Karpas-422 (cell line): ENCODE data around the gene NRG3. TPM values are rescaled to one million over a fixed set of nuclear protein-coding genes. Genes with fewer than 3 reads are reported as not detected.

Experiments
- DNase-seq: peaks from one replicate; pipeline ENCODE4 v3.0.0-alpha.2; 2015
- H2AFZ ChIP-seq: fragments of 200-600 bp; sonication (generic); 2 replicates; pipeline ENCODE4 v1.6.1; 2014; ENCODE audit warnings: antibody characterized with exemption, low read length, mixed read lengths
- H3K27ac ChIP-seq: fragments of 200-600 bp; sonication (generic); 2 replicates; pipeline ENCODE4 v1.5.1; 2014; ENCODE audit warnings: mild to moderate bottlenecking, low read length, moderate library complexity
- H3K27me3 ChIP-seq: fragments of 200-600 bp; sonication (generic); 2 replicates; pipeline ENCODE4 v1.6.1; 2014; ENCODE audit warnings: low read length, mixed read lengths
- H3K36me3 ChIP-seq: fragments of 200-600 bp; sonication (generic); 2 replicates; pipeline ENCODE4 v1.6.1; 2014; ENCODE audit warnings: low read length, mixed read lengths; ENCODE audit not compliant: insufficient read depth
- H3K4me1 ChIP-seq: fragments of 200-600 bp; sonication (generic); 2 replicates; pipeline ENCODE4 v1.6.1; 2014; ENCODE audit warnings: mild to moderate bottlenecking, low read length, mixed read lengths
- H3K4me2 ChIP-seq: fragments of 200-600 bp; sonication (generic); 2 replicates; pipeline ENCODE4 v1.6.1; 2014; ENCODE audit warnings: low read length, low read depth, mild to moderate bottlenecking; ENCODE audit not compliant: poor library complexity, severe bottlenecking
- H3K4me3 ChIP-seq: fragments of 200-600 bp; sonication (generic); 2 replicates; pipeline ENCODE4 v1.5.1; 2014; ENCODE audit warnings: mild to moderate bottlenecking, antibody characterized with exemption, low read length, mixed read lengths
- H3K79me2 ChIP-seq: fragments of 200-600 bp; sonication (generic); 2 replicates; pipeline ENCODE4 v1.6.1; 2014; ENCODE audit warnings: mild to moderate bottlenecking, low read length, mixed read lengths
- H3K9ac ChIP-seq: fragments of 200-600 bp; sonication (generic); 2 replicates; pipeline ENCODE4 v1.6.0; 2014; ENCODE audit warnings: low read length
- H3K9me2 ChIP-seq: fragments of 200-600 bp; sonication (generic), shearing (Covaris generic); replicated peaks from 2 replicates; pipeline ENCODE4 v1.6.0; 2014; ENCODE audit warnings: mild to moderate bottlenecking, low read length, moderate library complexity; ENCODE audit not compliant: insufficient read depth
- H3K9me3 ChIP-seq: fragments of 300-700, 200-600 bp; sonication (generic); 2 replicates; pipeline ENCODE4 v1.6.1; 2014; ENCODE audit warnings: low read length, mixed read lengths
- H4K20me1 ChIP-seq: fragments of 200-600 bp; sonication (generic); 2 replicates; pipeline ENCODE4 v1.6.1; 2014; ENCODE audit warnings: mild to moderate bottlenecking, antibody characterized with exemption, low read length, low read depth; ENCODE audit not compliant: insufficient read depth
- total RNA-seq: library from RNA; depleted of rRNA; stranded (reverse); fragments of >200 nt; shearing (Covaris generic); gene quantifications from 2 replicates; pipeline ENCODE4 v1.2.3, GENCODE V29; 2014; ENCODE audit warnings: low replicate concordance

NRG3 gene
- total RNA-seq, 1 experiment from 2014 or later, result not detected

DNA sequence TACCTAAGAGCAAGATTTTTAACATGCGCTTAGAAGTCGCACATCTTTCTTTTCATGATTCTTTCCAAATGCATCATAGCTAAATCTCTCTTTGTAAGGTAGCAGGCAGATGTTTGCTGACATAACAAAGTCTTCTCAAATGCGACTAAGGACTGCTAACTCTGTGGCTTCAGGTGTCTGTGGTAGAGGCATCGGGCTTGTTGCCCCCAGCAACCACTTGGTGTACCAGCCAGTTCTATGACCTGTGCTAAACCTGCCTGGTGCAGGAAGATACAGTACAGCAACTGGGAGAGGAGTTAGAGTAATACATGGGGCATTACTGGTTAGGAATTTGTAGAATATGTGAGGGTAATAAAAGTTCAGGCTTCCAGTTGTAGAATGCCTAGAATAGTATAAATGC, 654.1 kb downstream of the NRG3 start:
- Histone ChIP-seq H3K36me3 (no peaks in the 10 kb centered on the region), H3K9ac (no peak overlapping the region), H3K9me3 (no peaks in the 10 kb centered on the region), H3K27ac (no peak overlapping the region), H3K27me3 (no peaks in the 10 kb centered on the region), H3K4me1 (no peaks in the 10 kb centered on the region), H4K20me1 (no peaks in the 10 kb centered on the region), H3K4me2 (no peak overlapping the region), H3K4me3 (no peak overlapping the region), H3K79me2 (no peaks in the 10 kb centered on the region), H2AFZ (no peak overlapping the region), H3K9me2 (no peaks in the 10 kb centered on the region)
- no peak for DNase-seq

- Histone ChIP-seq H3K27ac (no peak overlapping the region), H3K9me2 (no peaks in the 10 kb centered on the region), H3K9ac (no peak overlapping the region), H3K4me2 (no peak overlapping the region), H3K36me3 (no peaks in the 10 kb centered on the region), H3K9me3 (no peaks in the 10 kb centered on the region), H3K4me3 (no peak overlapping the region), H4K20me1 (no peaks in the 10 kb centered on the region), H3K27me3 (no peaks in the 10 kb centered on the region), H3K4me1 (no peaks in the 10 kb centered on the region), H3K79me2 (no peaks in the 10 kb centered on the region), H2AFZ (no peak overlapping the region)
- no peak for DNase-seq
Measured at GRCh38 chr10:82535457-82535856, 660.5 kb downstream of the NRG3 start.

- DNase-seq, result no peak
- H3K79me2 ChIP-seq, result no peaks in the 10 kb centered on the region
- H3K36me3 ChIP-seq, result no peaks in the 10 kb centered on the region
- no peak overlapping the region for H2AFZ ChIP-seq
- no peak overlapping the region for H3K4me2 ChIP-seq
- H3K27me3 ChIP-seq, result no peaks in the 10 kb centered on the region
- no peak overlapping the region for H3K27ac ChIP-seq
- no peak overlapping the region for H3K9ac ChIP-seq
- no peaks in the 10 kb centered on the region for H3K4me1 ChIP-seq
- H3K4me3 ChIP-seq, result no peak overlapping the region
- no peaks in the 10 kb centered on the region for H4K20me1 ChIP-seq
- H3K9me3 ChIP-seq, result no peaks in the 10 kb centered on the region
- no peaks in the 10 kb centered on the region for H3K9me2 ChIP-seq
Measured at GRCh38 chr10:82536668-82537067, 661.7 kb downstream of the NRG3 start.

DNA sequence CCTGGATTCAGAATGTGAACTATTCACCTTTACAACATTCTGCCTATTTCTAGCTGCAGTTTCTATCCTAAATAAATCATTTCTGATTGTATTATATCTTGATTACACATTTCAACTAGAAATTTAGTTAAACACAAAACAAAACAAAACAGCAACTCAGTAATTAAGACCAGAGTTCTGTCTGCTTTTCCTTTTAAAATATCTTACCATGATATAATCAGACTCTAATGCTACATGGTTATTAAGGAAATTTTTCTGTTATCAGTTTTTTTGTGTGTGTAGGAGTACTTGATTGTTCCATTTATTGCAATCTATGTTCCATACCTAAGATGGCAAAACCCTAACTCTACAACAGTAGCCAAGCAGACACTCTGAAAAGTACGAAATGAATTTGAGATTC, 663.3 kb downstream of the NRG3 start:
- Histone ChIP-seq H3K27ac (no peak overlapping the region), H3K4me3 (no peak overlapping the region), H3K27me3 (no peaks in the 10 kb centered on the region), H4K20me1 (no peaks in the 10 kb centered on the region), H2AFZ (no peak overlapping the region), H3K4me2 (no peak overlapping the region), H3K9ac (no peak overlapping the region), H3K9me3 (no peaks in the 10 kb centered on the region), H3K9me2 (no peaks in the 10 kb centered on the region), H3K79me2 (no peaks in the 10 kb centered on the region), H3K4me1 (no peaks in the 10 kb centered on the region), H3K36me3 (no peaks in the 10 kb centered on the region)
- no peak for DNase-seq

- Histone ChIP-seq H3K36me3 (no peaks in the 10 kb centered on the region), H3K4me2 (no peak overlapping the region), H3K4me3 (no peak overlapping the region), H2AFZ (no peak overlapping the region), H3K9ac (no peak overlapping the region), H3K79me2 (no peaks in the 10 kb centered on the region), H3K27ac (no peak overlapping the region), H3K9me3 (no peaks in the 10 kb centered on the region), H4K20me1 (no peaks in the 10 kb centered on the region), H3K9me2 (no peaks in the 10 kb centered on the region), H3K27me3 (no peaks in the 10 kb centered on the region), H3K4me1 (no peaks in the 10 kb centered on the region)
- DNase-seq, result no peak
Measured at GRCh38 chr10:82543631-82544030, 668.6 kb downstream of the NRG3 start.

GRCh38 chr10:82544377-82544776, 669.4 kb downstream of the NRG3 start:
- Histone ChIP-seq H3K9ac (no peak overlapping the region), H3K27ac (no peak overlapping the region)
- no peak for DNase-seq

DNA sequence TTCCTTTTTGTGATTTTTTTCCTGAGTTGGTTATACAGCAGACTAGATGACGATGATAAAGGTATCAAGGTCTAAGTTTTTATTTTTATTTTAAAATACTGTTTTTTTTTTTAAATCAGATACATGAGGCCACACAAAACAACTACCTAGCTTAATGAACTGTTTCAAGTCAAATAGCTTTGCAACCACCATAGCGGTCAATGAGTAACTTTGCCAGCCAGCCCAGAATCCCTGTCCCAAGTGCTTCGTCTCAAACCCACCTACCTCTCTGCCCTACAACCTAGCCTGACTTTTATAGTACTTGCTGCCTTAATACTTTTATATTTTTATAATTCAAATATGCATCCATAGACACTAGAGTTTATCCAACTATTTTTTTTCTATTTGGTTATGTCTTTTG, 676.5 kb downstream of the NRG3 start:
- Histone ChIP-seq H3K4me3 (no peak overlapping the region), H3K27me3 (no peaks in the 10 kb centered on the region), H2AFZ (no peak overlapping the region), H3K9me2 (no peaks in the 10 kb centered on the region), H3K36me3 (no peaks in the 10 kb centered on the region), H3K4me2 (no peak overlapping the region), H3K9ac (no peak overlapping the region), H3K27ac (no peak overlapping the region), H3K79me2 (no peaks in the 10 kb centered on the region), H3K9me3 (no peaks in the 10 kb centered on the region), H4K20me1 (no peaks in the 10 kb centered on the region), H3K4me1 (no peaks in the 10 kb centered on the region)
- no peak for DNase-seq

More at GRCh38 chr10:82544377-82544776, 669.4 kb downstream of the NRG3 start:
- Histone ChIP-seq H3K9me3 (no peaks in the 10 kb centered on the region), H3K4me1 (no peaks in the 10 kb centered on the region), H3K9me2 (no peaks in the 10 kb centered on the region), H3K4me2 (no peak overlapping the region), H3K4me3 (no peak overlapping the region), H3K79me2 (no peaks in the 10 kb centered on the region), H4K20me1 (no peaks in the 10 kb centered on the region), H3K27me3 (no peaks in the 10 kb centered on the region), H2AFZ (no peak overlapping the region), H3K36me3 (no peaks in the 10 kb centered on the region)

GRCh38 chr10:82552267-82552666, 677.3 kb downstream of the NRG3 start:
- Histone ChIP-seq H3K9ac (no peak overlapping the region), H3K79me2 (no peaks in the 10 kb centered on the region), H3K36me3 (no peaks in the 10 kb centered on the region), H2AFZ (no peak overlapping the region), H3K27ac (no peak overlapping the region), H4K20me1 (no peaks in the 10 kb centered on the region), H3K4me1 (no peaks in the 10 kb centered on the region), H3K4me3 (no peak overlapping the region), H3K27me3 (no peaks in the 10 kb centered on the region), H3K4me2 (no peak overlapping the region), H3K9me2 (no peaks in the 10 kb centered on the region), H3K9me3 (no peaks in the 10 kb centered on the region)
- DNase-seq, result no peak

DNA sequence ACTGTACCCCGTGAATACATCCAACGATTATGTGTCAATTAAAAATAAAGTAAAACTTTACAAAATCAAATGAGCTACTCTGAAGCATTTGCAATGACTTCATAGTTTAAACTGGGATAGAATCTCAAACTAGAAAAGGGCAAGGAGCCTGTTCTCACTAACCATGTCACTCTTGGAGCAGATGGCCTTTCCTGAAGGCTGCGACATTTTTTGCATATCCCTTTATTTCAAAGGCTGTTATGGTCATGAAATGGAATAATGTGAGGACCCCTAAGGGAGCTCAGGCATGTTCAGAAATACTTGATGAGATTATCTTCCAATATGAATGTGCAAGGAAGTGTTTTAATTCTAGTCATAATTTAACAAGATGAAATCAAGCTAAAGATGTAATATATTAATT, 679.4 kb downstream of the NRG3 start:
- Histone ChIP-seq H3K4me2 (no peak overlapping the region), H4K20me1 (no peaks in the 10 kb centered on the region), H3K4me1 (no peaks in the 10 kb centered on the region), H3K9me2 (no peaks in the 10 kb centered on the region), H2AFZ (no peak overlapping the region), H3K9me3 (no peaks in the 10 kb centered on the region), H3K4me3 (no peak overlapping the region), H3K27ac (no peak overlapping the region), H3K79me2 (no peaks in the 10 kb centered on the region), H3K36me3 (no peaks in the 10 kb centered on the region), H3K9ac (no peak overlapping the region), H3K27me3 (no peaks in the 10 kb centered on the region)
- DNase-seq, result no peak
